Measurements from ENCODE around the gene C11orf54.
A peak's percentile ranks its signal among the peaks of the same experiment; 100 is the strongest.

C11orf54 gene

GRCh38 chr11:93741094-93741881 lies at the start of gene C11orf54, which contains the start of gene TAF1D:
Gene C11orf54, plus strand, starts transcription at chr11:93741672. Its CDS starts 5,722 bp downstream, at chr11:93747394.
Gene TAF1D, minus strand, starts transcription at chr11:93741495. Its CDS starts 2,191 bp downstream, at chr11:93739304.
- TF ChIP-seq CTCF (IDR thresholded peaks at IDR 0.05; ENCODE audit: control insufficient read depth, insufficient read depth, low read depth, low read length, missing control alignments): no peak
- DNase-seq (ENCODE audit: low read depth): peak; percentile 91
- peak within 1 kb of the TSS; percentile 80 for H3K4me3 ChIP-seq (ENCODE audit: control insufficient read depth, low read depth, low read length)

GRCh38 chr11:93694109-93694508 lies 47.4 kb upstream of the C11orf54 start:
- no peak for DNase-seq (ENCODE audit: low read depth)
- no peak overlapping the region for H3K4me3 ChIP-seq (ENCODE audit: control insufficient read depth, low read depth, low read length)
- no peak for TF ChIP-seq CTCF (IDR thresholded peaks at IDR 0.05; ENCODE audit: control insufficient read depth, insufficient read depth, low read depth, low read length, missing control alignments)

- TF ChIP-seq CTCF (IDR thresholded peaks at IDR 0.05; ENCODE audit: control insufficient read depth, insufficient read depth, low read depth, low read length, missing control alignments): no peak
- H3K4me3 ChIP-seq (ENCODE audit: control insufficient read depth, low read depth, low read length): no peak overlapping the region
- no peak for DNase-seq (ENCODE audit: low read depth)
Observed at GRCh38 chr11:93694557-93694956, 46.9 kb upstream of the C11orf54 start.

- no peak for DNase-seq (ENCODE audit: low read depth)
- TF ChIP-seq CTCF (IDR thresholded peaks at IDR 0.05; ENCODE audit: control insufficient read depth, insufficient read depth, low read depth, low read length, missing control alignments): no peak
- H3K4me3 ChIP-seq (ENCODE audit: control insufficient read depth, low read depth, low read length): no peak overlapping the region
Observed at GRCh38 chr11:93697611-93698010, 43.9 kb upstream of the C11orf54 start.

- peak; percentile 10 for DNase-seq (ENCODE audit: low read depth)
- no peak overlapping the region for H3K4me3 ChIP-seq (ENCODE audit: control insufficient read depth, low read depth, low read length)
- no peak for TF ChIP-seq CTCF (IDR thresholded peaks at IDR 0.05; ENCODE audit: control insufficient read depth, insufficient read depth, low read depth, low read length, missing control alignments)
Observed at GRCh38 chr11:93700830-93701229, 40.6 kb upstream of the C11orf54 start.

- DNase-seq (ENCODE audit: low read depth): no peak
- H3K4me3 ChIP-seq (ENCODE audit: control insufficient read depth, low read depth, low read length): no peak overlapping the region
- TF ChIP-seq CTCF (IDR thresholded peaks at IDR 0.05; ENCODE audit: control insufficient read depth, insufficient read depth, low read depth, low read length, missing control alignments): no peak
Observed at GRCh38 chr11:93704237-93704636, 37.2 kb upstream of the C11orf54 start.

Data from AG09309 (cell line).